HepG2 (cell line): Measurements from ENCODE around the gene MPST. TPM values are rescaled to one million over a fixed set of nuclear protein-coding genes. Genes with fewer than 3 reads are reported as not detected.
A peak's percentile ranks its signal among the peaks of the same experiment; 100 is the strongest.

ENCODE experiments used
- CCAR2 ChIP-seq: fragments of 200-400 bp; formaldehyde crosslinking; optimal IDR thresholded peaks from 2 replicates; pipeline ENCODE3; 2018; ENCODE audit warnings: low read depth, mild to moderate bottlenecking, low read length, moderate library complexity
- DBP ChIP-seq: sonication (generic); formaldehyde crosslinking; IDR thresholded peaks from 2 replicates; pipeline ENCODE4 v1.4.0; 2020; ENCODE audit warnings: missing genetic modification reagents; ENCODE audit errors: not compliant biosample characterization
- EED ChIP-seq: sonication (generic); formaldehyde crosslinking; IDR thresholded peaks from 2 replicates; pipeline ENCODE4 v1.5.0; 2020; ENCODE audit warnings: mild to moderate bottlenecking, missing genetic modification reagents
- GATAD1 ChIP-seq: IDR thresholded peaks from 2 replicates; pipeline ENCODE4 v1.6.1; 2016; ENCODE audit warnings: missing genetic modification reagents, missing compliant biosample characterization
- HMGXB4 ChIP-seq, 2 experiments: sonication (generic) in 1 of 2; formaldehyde crosslinking in 1 of 2; IDR thresholded peaks; 2 replicates each; pipeline versions ENCODE4 v1.4.0 to v1.6.1; 2018 to 2020; ENCODE audit warnings: missing genetic modification reagents in 2 of 2, borderline replicate concordance in 1 of 2, low read depth in 1 of 2, mild to moderate bottlenecking in 1 of 2, missing biosample characterization in 1 of 2
- SPEN ChIP-seq: sonication (generic); formaldehyde crosslinking; IDR thresholded peaks from 2 replicates; pipeline ENCODE4 v1.5.1; 2020; ENCODE audit warnings: low read depth, mild to moderate bottlenecking, missing genetic modification reagents
- TBP ChIP-seq: sonication (generic); formaldehyde crosslinking; IDR thresholded peaks from 2 replicates; pipeline ENCODE4 v1.5.0; 2020; ENCODE audit warnings: missing genetic modification reagents
- ZBTB20 ChIP-seq: sonication (generic); formaldehyde crosslinking; IDR thresholded peaks from 2 replicates; pipeline ENCODE4 v1.8.1; 2023; ENCODE audit warnings: missing genetic modification reagents, low read depth, mild to moderate bottlenecking, borderline replicate concordance
- ZBTB26 ChIP-seq: IDR thresholded peaks from 2 replicates; pipeline ENCODE4 v1.6.1; 2016; ENCODE audit warnings: missing compliant biosample characterization, missing genetic modification reagents, borderline replicate concordance
- ZBTB34 ChIP-seq: sonication (generic); formaldehyde crosslinking; IDR thresholded peaks from 2 replicates; pipeline ENCODE4 v1.8.0; 2022; ENCODE audit warnings: mild to moderate bottlenecking, missing genetic modification reagents
- ZKSCAN8 ChIP-seq: IDR thresholded peaks from 2 replicates; pipeline ENCODE4 v1.6.1; 2016; ENCODE audit warnings: borderline replicate concordance, missing genetic modification reagents, missing compliant biosample characterization
- ZNF44 ChIP-seq: sonication (generic); formaldehyde crosslinking; IDR thresholded peaks from 2 replicates; pipeline ENCODE4 v1.5.1; 2020; ENCODE audit warnings: mild to moderate bottlenecking, missing genetic modification reagents
- polyA plus RNA-seq, 8 experiments: library from polyadenylated mRNA; depleted of rRNA in 3 of 8; stranded (reverse) in 7 of 8; unstranded in 1 of 8; fragments of >200 nt; fragmentation: Illumina TruSeq in 4 of 8; extraction: Trizol in 4 of 8; gene quantifications; 2 replicates each; pipeline versions ENCODE4 v1.2.1 to v1.2.3, GENCODE V29; 2011 to 2016; ENCODE audit warnings: low read depth in 4 of 8, missing spikeins in 1 of 8, mixed read lengths in 1 of 8; ENCODE audit not compliant: insufficient read depth in 1 of 8
- total RNA-seq, 5 experiments: library from RNA; depleted of rRNA; stranded (reverse); fragments of >200 nt; fragmentation: Illumina TruSeq; extraction: Trizol; gene quantifications; 2 replicates each; pipeline ENCODE4 v1.2.3, GENCODE V29; 2016; ENCODE audit warnings: low read depth in 1 of 5
- TF ChIP-seq, protein P1 (sequence below): sonication (generic); formaldehyde crosslinking; conservative IDR thresholded peaks from 2 replicates; pipeline ENCODE4 v1.4.0; 2020; ENCODE audit warnings: mild to moderate bottlenecking, missing genetic modification reagents, moderate library complexity
- TF ChIP-seq, protein P2 (sequence below): sonication (generic); formaldehyde crosslinking; IDR thresholded peaks from 2 replicates; pipeline ENCODE4 v1.5.1; 2020; ENCODE audit warnings: mild to moderate bottlenecking, missing genetic modification reagents

Gene MPST
- total and polyA plus RNA-seq, 2 of the 13 experiments (the other 11 are each of a cell fraction or from before 2014, with no cell fraction given) = 133 to 141 TPM

DNA sequence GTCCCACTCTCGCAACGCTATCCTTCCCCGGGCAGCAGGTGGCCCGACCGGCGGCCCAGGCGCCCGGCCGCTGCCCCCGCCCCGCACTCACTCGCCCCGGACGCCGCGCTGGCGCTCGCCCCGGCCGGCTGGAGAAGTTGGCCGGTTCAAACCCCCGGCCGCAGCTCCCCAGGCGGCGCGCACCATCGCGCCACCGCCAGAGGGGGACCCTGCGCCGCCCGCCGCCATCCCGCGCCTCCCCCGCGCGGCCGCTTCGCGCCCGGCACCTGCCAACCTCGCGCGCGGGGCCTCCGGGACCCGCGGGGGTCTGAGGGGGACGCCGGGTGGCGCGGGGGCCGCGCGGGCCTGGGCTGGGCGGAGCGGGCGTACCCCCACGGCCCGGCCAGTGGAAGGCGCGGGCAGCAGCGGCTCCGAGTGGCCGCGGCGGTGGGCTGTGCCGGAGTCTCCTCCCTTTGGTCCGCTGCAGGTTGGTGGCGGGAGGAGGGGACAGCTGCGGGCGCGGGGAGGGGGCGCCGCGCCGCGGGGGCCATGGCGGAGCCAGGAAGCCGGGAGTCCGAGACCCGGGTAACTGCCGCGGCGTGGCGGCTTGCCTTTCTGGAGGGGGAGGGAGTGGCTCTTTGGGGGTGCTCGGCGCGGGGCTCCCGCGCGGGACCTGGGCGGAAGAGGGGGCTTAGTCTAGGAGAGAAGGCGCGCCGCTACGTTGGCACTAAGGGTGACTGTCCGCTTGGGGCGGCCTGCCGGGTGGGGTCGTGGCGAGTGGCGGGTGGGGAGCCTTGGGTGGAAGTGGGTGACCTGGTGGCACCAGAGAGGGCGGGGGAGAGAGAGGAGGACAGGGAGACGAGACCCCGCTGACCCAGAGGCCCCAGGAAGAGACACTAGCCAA lies at the start of gene MPST, which contains the start of gene TST (continued):
- TF ChIP-seq, protein P1, sequence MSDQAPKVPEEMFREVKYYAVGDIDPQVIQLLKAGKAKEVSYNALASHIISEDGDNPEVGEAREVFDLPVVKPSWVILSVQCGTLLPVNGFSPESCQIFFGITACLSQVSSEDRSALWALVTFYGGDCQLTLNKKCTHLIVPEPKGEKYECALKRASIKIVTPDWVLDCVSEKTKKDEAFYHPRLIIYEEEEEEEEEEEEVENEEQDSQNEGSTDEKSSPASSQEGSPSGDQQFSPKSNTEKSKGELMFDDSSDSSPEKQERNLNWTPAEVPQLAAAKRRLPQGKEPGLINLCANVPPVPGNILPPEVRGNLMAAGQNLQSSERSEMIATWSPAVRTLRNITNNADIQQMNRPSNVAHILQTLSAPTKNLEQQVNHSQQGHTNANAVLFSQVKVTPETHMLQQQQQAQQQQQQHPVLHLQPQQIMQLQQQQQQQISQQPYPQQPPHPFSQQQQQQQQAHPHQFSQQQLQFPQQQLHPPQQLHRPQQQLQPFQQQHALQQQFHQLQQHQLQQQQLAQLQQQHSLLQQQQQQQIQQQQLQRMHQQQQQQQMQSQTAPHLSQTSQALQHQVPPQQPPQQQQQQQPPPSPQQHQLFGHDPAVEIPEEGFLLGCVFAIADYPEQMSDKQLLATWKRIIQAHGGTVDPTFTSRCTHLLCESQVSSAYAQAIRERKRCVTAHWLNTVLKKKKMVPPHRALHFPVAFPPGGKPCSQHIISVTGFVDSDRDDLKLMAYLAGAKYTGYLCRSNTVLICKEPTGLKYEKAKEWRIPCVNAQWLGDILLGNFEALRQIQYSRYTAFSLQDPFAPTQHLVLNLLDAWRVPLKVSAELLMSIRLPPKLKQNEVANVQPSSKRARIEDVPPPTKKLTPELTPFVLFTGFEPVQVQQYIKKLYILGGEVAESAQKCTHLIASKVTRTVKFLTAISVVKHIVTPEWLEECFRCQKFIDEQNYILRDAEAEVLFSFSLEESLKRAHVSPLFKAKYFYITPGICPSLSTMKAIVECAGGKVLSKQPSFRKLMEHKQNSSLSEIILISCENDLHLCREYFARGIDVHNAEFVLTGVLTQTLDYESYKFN (CRISPR knock-in tag) = no peak
- TF ChIP-seq ZKSCAN8 = no peak
- TF ChIP-seq ZNF44 = no peak
- TF ChIP-seq SPEN = peak; percentile 28; the same call in 1 of the 2 replicates
- TF ChIP-seq EED (CRISPR knock-in tag) = no peak
- no peak for TF ChIP-seq CCAR2
- TF ChIP-seq HMGXB4 (CRISPR knock-in tag; IDR thresholded peaks at IDR 0.05; ENCODE audit: borderline replicate concordance in 1 of 2, low read depth in 1 of 2) = 0 out of 4 replicates have a peak, but pooled peaks of 1 of the 2 experiments have one; percentile 19
- TF ChIP-seq ZBTB34 (CRISPR knock-in tag) = no peak
- 0 out of 2 replicates have a peak, but pooled peaks have one; percentile 28 for TF ChIP-seq ZBTB20
- TF ChIP-seq, protein P2, sequence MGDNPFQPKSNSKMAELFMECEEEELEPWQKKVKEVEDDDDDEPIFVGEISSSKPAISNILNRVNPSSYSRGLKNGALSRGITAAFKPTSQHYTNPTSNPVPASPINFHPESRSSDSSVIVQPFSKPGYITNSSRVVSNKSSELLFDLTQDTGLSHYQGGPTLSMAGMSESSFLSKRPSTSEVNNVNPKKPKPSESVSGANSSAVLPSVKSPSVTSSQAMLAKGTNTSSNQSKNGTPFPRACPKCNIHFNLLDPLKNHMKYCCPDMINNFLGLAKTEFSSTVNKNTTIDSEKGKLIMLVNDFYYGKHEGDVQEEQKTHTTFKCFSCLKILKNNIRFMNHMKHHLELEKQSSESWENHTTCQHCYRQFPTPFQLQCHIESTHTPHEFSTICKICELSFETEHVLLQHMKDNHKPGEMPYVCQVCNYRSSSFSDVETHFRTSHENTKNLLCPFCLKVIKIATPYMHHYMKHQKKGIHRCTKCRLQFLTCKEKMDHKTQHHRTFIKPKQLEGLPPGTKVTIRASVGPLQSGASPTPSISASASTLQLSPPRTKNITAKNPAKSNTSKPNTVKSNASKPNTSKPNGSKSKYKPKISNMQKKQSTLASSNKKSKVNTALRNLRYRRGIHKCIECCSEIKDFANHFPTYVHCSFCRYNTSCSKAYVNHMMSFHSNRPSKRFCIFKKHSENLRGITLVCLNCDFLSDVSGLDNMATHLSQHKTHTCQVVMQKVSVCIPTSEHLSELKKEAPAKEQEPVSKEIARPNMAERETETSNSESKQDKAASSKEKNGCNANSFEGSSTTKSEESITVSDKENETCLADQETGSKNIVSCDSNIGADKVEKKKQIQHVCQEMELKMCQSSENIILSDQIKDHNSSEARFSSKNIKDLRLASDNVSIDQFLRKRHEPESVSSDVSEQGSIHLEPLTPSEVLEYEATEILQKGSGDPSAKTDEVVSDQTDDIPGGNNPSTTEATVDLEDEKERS (CRISPR knock-in tag) = no peak
- no peak for TF ChIP-seq ZBTB26
- TF ChIP-seq DBP = no peak
- TF ChIP-seq TBP (CRISPR knock-in tag) = no peak
- peak; percentile 43 for TF ChIP-seq GATAD1
